GM19239 (cell line): ENCODE measurements around the gene SPINK4.

Experiments
- DNase-seq: peaks from one replicate; pipeline ENCODE4 v3.0.0; 2011; ENCODE audit warnings: low spot score; ENCODE audit not compliant: insufficient read length
- FAIRE-seq: peaks from 2 replicates; lab custom pipeline; 2011; peaks lifted over from hg19 to GRCh38; lab: Jason Lieb, UNC

The SPINK4 gene

DNA sequence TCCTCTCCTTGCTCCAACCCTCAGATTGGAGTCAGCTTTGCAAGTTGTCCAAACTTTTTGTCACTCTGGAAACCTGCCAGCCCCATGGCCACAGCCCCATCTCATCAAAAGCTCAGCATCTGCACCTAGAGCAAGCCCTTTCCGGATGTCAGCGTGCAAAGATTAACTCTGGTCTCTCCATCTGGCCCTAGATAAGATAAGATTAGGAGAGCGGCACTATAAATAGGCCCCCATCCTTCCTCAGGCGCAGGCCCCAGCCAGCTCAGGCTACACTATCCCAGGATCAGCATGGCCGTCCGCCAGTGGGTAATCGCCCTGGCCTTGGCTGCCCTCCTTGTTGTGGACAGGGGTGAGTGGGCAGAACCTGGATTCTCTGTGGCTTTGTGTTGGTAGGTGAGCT, at the start of gene SPINK4:
SPINK4 (plus strand) TSS at position 247 of the 400 bp plus-strand sequence; CDS start at position 289, 42 bp downstream.
- DNase-seq (no peak), FAIRE-seq (no peak)

DNA sequence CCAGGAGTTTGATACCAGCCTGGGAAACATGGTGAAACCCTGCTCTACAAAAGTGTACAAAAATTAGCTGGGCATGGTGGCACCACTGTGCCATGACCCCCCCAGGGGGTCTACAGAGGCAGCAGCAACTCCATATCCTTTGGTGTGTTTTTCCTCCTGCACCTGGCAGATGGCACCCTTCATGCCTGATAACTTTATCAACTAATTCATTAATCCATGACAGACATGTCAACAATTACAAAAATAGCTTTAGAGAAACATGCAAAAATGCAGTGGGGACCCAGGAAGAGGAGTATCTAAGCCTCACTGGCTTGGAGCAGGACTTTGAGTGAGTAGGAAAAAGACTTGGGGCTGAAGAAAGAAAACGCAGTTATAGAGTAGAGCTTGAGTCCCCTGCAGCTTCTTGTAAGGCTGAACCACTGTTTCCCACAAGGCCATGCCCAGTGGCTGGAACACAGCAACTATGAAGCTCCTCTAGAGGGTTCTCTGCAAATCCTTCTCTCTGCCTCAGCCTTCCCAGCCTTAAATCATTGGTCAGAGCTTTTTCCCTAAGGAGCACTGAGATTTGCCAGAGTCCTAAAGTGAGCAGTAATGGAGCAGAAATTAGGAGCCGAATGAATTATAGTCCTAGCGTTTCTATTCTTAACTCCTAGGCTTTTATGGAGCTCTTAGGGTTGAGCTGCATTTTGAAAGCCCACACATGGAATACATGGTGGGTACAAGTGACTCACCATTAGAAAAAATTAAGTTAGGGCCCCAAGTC, 47.3 kb upstream of the SPINK4 start:
- FAIRE-seq (no peak), DNase-seq (no peak)

GRCh38 chr9:33193818-33194217, 46.1 kb upstream of the SPINK4 start:
- DNase-seq: no peak
- FAIRE-seq: no peak

DNA sequence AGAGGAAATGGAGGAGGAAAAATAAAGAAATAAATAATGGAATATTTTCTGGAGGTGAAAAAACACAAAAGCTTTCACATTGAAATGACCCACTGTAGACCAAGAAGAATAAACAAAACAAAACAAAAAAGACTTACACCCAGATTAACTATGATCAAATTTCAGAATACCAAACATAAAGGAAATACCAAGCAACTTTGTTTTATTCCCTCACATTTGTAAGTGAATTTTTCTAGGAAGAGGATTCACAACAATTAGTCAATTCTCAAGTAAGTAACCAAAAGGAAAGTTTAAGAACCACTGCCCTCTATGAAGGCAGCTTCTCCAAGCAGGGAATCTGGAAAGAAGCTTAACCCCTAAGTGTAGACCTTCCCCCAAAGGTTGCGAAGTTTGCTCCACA, 43.2 kb upstream of the SPINK4 start:
- DNase-seq (no peak), FAIRE-seq (no peak)

- no peak for DNase-seq
- no peak for FAIRE-seq
These were observed 42.5 kb upstream of the SPINK4 start for GRCh38 chr9:33197279-33198152.

- no peak for DNase-seq
- no peak for FAIRE-seq
These were observed 41.8 kb upstream of the SPINK4 start for GRCh38 chr9:33198165-33198564.

- FAIRE-seq: no peak
- no peak for DNase-seq
These were observed 37.9 kb upstream of the SPINK4 start for GRCh38 chr9:33202018-33202417.

DNA sequence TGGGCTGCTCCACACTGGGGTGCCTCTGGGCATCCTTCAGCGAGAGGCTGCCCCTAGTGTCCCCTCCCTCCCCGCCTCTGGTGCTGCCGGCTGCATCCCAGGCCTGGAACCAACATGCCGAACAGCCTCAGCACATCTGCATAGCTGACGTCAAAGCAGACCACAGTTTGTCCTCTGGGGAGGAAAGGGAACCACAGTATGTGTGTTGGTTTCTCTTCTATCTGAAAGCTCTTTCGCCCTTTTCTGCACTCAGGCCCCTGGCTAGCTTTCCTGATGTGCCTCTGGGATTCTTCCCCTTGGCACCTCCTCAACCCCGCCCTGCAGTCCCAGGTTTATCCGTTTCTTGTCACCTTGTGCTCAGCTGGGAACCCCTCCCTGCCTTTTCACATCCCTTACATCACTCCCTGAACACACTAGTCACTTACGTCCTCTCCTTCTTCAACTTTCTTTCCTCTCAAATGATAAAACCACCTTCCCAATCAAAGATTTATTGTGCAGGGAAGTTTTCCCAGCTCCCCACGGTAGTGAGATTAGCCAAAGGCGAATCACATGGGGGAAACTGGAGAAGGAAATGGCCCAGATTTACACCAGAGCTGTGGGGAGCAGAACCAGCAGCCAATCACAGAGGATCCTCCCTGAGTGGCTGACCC, 37.3 kb upstream of the SPINK4 start:
- DNase-seq (peak; percentile 61), FAIRE-seq (peak; percentile 100)

GRCh38 chr9:33209394-33209793, 30.6 kb upstream of the SPINK4 start:
- FAIRE-seq: no peak
- no peak for DNase-seq

DNA sequence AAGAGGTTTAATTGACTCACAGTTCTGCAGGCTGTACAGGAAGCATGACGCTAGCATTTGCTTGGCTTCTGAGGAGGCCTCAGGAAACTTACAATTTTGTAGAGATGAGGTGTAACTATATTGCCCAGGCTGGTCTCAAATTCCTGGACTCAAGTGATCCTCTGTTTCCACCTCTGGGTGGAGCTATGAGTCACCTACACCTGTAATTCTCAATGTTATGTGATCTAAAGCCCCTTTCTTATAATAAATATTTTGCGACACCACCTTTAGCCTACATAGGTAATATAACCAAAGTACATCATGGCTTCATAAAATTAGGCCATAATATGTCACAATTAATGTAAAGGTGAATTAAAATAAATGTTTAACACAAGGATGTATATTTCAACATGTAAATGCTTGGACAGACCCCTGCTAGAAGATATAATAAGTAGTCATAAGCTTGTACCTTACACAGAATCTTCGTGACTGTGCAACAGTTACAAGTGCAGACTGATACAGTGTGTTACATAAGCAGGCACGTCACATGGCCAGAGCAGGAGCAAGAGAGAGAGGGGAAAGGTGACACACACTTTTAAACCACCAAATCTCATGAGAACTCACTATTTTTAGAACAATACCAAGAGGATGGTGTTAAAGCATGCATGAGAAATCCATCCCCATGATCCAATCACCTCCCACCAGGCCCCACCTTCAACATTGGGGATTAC, 29.8 kb upstream of the SPINK4 start:
- DNase-seq (no peak), FAIRE-seq (no peak)

- no peak for FAIRE-seq
- DNase-seq: no peak
These were observed 28.1 kb upstream of the SPINK4 start for GRCh38 chr9:33211695-33212393.

DNA sequence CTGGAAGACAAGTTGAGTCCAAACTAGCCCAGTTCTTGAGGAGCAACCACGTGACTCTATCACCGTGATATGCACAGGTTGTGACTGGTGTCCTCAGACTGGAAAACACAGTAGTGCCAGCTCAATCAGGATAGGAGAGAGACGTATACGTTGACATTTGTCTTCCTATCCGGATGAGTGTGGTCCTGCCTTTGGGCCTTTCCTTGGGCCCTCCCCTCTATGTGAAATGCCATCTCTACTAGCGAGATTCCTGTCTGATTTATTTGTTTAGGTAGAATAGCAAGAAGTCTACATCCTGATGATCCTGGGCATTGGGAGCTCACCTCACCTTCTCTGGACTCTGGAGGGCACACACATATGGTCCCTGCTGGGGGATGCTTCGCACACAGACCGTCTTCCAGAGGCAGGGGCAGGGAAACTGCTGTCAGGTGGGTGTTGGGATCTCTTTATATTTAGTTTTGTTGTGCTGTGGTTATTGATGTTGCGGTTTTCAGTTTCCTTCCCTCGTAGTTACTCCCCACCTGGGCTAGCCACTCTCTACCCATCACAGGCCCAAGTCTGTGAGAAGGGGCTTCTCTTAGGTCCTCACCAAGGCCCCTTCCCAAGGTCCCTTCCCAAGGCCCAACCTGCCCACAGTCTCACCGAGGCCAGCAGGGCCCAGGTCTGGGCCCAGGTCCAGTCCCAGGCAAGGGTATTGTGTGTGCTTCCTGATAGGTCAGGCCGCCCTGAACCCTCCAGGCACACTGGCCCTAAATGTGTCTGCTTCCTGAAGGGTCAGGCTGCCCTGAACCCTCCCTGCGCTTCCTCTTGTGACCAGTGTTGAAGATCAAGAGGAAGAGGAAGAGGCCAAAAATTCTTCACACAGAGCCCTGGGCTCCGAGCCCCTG, 19.0 kb upstream of the SPINK4 start:
- no peak for DNase-seq
- FAIRE-seq: peak; percentile 77

GRCh38 chr9:33221568-33221884, 18.4 kb upstream of the SPINK4 start:
- FAIRE-seq (peak; percentile 42), DNase-seq (no peak)

GRCh38 chr9:33222031-33222430, 17.9 kb upstream of the SPINK4 start:
- FAIRE-seq: peak; percentile 44
- DNase-seq: no peak

- FAIRE-seq (no peak), DNase-seq (no peak)
These were observed 16.3 kb upstream of the SPINK4 start for GRCh38 chr9:33223696-33224095.

- no peak for DNase-seq
- FAIRE-seq: peak; percentile 78
These were observed 14.4 kb upstream of the SPINK4 start for GRCh38 chr9:33225319-33226147.

DNA sequence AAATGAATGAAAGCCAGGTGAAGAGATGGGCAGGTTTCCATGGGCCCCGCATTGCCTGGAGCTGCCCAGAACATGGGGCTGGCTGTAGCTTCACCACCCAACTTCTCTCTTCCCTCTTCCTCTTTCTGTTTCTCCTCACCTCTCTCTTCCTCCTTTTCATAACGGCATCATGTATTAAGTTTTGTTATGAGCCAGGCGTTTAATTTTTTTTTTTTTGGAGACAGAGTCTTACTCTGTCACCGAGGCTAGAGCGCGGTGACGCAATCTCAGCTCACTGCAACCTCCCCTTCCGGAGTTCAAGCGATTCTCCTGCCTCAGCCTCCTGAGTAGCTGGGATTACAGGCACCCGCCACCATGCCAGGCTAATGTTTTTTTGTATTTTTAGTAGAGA, 13.0 kb upstream of the SPINK4 start:
- FAIRE-seq: peak; percentile 66
- no peak for DNase-seq

- FAIRE-seq (no peak), DNase-seq (no peak)
These were observed 12.2 kb upstream of the SPINK4 start for GRCh38 chr9:33227741-33228140.
